SK-N-SH treated with all-trans-retinoic acid at 6 μM for 48 hours (cell line): ENCODE measurements around the gene CTBP2.

Source experiments
- ATAC-seq: fragments of 200-7000 bp; cut with Tn5 transposase; 3 replicates; pipeline ENCODE4 v1.9.1; 2020; ENCODE audit warnings: mild to moderate bottlenecking, moderate library complexity
- ARNTL ChIP-seq: fragments of 450-650 bp; formaldehyde crosslinking; IDR thresholded peaks from 2 replicates; pipeline ENCODE4 v1.5.0; 2020; ENCODE audit warnings: low read depth, mild to moderate bottlenecking, moderate library complexity, borderline replicate concordance
- BACH2 ChIP-seq: fragments of 250-450 bp; sonication (Bioruptor Pico); IDR thresholded peaks from 2 replicates; pipeline ENCODE4 v1.9.0; 2021; ENCODE audit warnings: mild to moderate bottlenecking, borderline replicate concordance
- ESRRG ChIP-seq: fragments of 250-450 bp; sonication (Bioruptor Pico); IDR thresholded peaks from 2 replicates; pipeline ENCODE4 v1.6.1; 2021; ENCODE audit warnings: mild to moderate bottlenecking
- GLIS3 ChIP-seq: fragments of 250-450 bp; sonication (Bioruptor Pico); IDR thresholded peaks from 2 replicates; pipeline ENCODE4 v1.5.0; 2020; ENCODE audit warnings: mild to moderate bottlenecking, moderate library complexity
- ISL1 ChIP-seq: fragments of 250-450 bp; sonication (Bioruptor Pico); IDR thresholded peaks from 2 replicates; pipeline ENCODE4 v2.1.2; 2022; ENCODE audit warnings: mild to moderate bottlenecking, moderate library complexity
- OSR1 ChIP-seq: fragments of 250-450 bp; sonication (Bioruptor Pico); IDR thresholded peaks from 2 replicates; pipeline ENCODE4 v1.8.0; 2022; ENCODE audit warnings: moderate library complexity, mild to moderate bottlenecking, inconsistent platforms
- PPARA ChIP-seq: fragments of 250-450 bp; sonication (Bioruptor Pico); IDR thresholded peaks from 2 replicates; pipeline ENCODE4 v1.5.0; 2020; ENCODE audit warnings: mild to moderate bottlenecking, borderline replicate concordance
- RARB ChIP-seq: fragments of 250-450 bp; sonication (Bioruptor Pico); IDR thresholded peaks from 2 replicates; pipeline ENCODE4 v1.8.0; 2021; ENCODE audit warnings: mild to moderate bottlenecking, moderate library complexity
- SNAI2 ChIP-seq: fragments of 250-450 bp; sonication (Bioruptor Pico); IDR thresholded peaks from 2 replicates; pipeline ENCODE4 v1.5.0; 2020; ENCODE audit warnings: mild to moderate bottlenecking, moderate library complexity
- TCF4 ChIP-seq: fragments of 250-450 bp; sonication (Bioruptor Pico); IDR thresholded peaks from 2 replicates; pipeline ENCODE4 v1.8.0; 2021; ENCODE audit warnings: mild to moderate bottlenecking, moderate library complexity, borderline replicate concordance
- TOX ChIP-seq: fragments of 250-450 bp; sonication (Bioruptor Pico); IDR thresholded peaks from 2 replicates; pipeline ENCODE4 v1.8.0; 2021; ENCODE audit warnings: mild to moderate bottlenecking, moderate library complexity, borderline replicate concordance
- ZC3H10 ChIP-seq: fragments of 250-450 bp; sonication (Bioruptor Pico); IDR thresholded peaks from 2 replicates; pipeline ENCODE4 v1.5.1; 2021; ENCODE audit warnings: mild to moderate bottlenecking, moderate library complexity
- ZNF565 ChIP-seq: fragments of 450-650 bp; formaldehyde crosslinking; conservative IDR thresholded peaks from 2 replicates; pipeline ENCODE4 v1.5.0; 2020; ENCODE audit warnings: low read depth, mild to moderate bottlenecking, moderate library complexity
- ZNF70 ChIP-seq: fragments of 450-650 bp; formaldehyde crosslinking; IDR thresholded peaks from 2 replicates; pipeline ENCODE4 v1.5.0; 2020; ENCODE audit warnings: mild to moderate bottlenecking, moderate library complexity
- ZNF8 ChIP-seq: fragments of 450-650 bp; formaldehyde crosslinking; IDR thresholded peaks from 2 replicates; pipeline ENCODE4 v1.5.0; 2020; ENCODE audit warnings: mild to moderate bottlenecking, moderate library complexity
- TF ChIP-seq, protein P1 (sequence below): fragments of 250-450 bp; sonication (Bioruptor Pico); IDR thresholded peaks from 2 replicates; pipeline ENCODE4 v1.5.1; 2021; ENCODE audit warnings: mild to moderate bottlenecking, moderate library complexity
- TF ChIP-seq, protein P2 (sequence below): fragments of 250-450 bp; sonication (Bioruptor Pico); IDR thresholded peaks from 2 replicates; pipeline ENCODE4 v1.5.0; 2020; ENCODE audit warnings: mild to moderate bottlenecking, moderate library complexity
- TF ChIP-seq, protein P3 (sequence below): fragments of 250-450 bp; sonication (Bioruptor Pico); IDR thresholded peaks from 2 replicates; pipeline ENCODE4 v1.5.1; 2020; ENCODE audit warnings: low read depth, mild to moderate bottlenecking, moderate library complexity
- TF ChIP-seq, protein P4 (sequence below): fragments of 250-450 bp; sonication (Bioruptor Pico); IDR thresholded peaks from 2 replicates; pipeline ENCODE4 v1.8.0; 2021; ENCODE audit warnings: low read depth, mild to moderate bottlenecking, moderate library complexity, borderline replicate concordance
- TF ChIP-seq, protein P5 (sequence below): fragments of 250-450 bp; sonication (Bioruptor Pico); IDR thresholded peaks from 2 replicates; pipeline ENCODE4 v1.8.0; 2020; ENCODE audit warnings: mild to moderate bottlenecking, moderate library complexity, borderline replicate concordance

CTBP2 gene

DNA sequence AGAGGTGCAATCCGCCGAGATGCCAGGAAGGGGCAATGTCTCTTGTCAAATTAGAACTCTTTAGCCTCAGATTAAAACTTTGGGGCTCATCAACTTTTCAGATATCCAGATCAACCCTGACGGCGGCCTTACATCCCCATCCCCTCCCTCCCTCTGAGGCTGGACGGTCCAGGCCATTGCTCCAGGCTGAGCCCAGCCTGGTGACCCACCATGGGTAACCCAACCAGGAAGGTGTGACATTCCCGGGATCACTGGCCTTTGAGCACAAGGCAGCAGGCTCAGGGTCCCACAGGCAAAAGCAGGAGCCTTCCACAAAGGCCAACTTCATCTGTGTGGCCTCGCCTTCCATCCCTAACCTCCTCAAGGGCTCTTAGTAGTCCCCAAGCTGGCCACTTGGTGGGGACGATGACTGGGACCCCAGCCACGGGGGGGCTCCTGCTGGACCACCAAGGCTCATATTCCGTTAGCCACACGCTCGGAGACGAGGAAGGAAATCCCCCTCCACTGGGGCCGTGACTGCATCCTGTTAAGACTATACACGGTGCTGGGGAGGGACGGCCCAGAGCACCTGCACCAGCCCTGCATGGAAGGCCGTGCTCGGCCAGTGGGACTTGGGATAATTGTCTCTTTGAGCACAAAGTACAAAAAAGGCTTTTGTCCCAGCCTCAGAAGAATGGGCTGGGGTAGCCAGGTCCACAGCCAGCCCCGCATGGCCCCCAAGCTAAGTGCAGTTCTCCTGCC, 155.6 kb downstream of the CTBP2 start (continued):
- TF ChIP-seq, protein P1, sequence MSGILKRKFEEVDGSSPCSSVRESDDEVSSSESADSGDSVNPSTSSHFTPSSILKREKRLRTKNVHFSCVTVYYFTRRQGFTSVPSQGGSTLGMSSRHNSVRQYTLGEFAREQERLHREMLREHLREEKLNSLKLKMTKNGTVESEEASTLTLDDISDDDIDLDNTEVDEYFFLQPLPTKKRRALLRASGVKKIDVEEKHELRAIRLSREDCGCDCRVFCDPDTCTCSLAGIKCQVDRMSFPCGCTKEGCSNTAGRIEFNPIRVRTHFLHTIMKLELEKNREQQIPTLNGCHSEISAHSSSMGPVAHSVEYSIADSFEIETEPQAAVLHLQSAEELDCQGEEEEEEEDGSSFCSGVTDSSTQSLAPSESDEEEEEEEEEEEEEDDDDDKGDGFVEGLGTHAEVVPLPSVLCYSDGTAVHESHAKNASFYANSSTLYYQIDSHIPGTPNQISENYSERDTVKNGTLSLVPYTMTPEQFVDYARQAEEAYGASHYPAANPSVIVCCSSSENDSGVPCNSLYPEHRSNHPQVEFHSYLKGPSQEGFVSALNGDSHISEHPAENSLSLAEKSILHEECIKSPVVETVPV (CRISPR knock-in tag): no peak
- TF ChIP-seq TCF4 (CRISPR knock-in tag) (no peak), OSR1 (CRISPR knock-in tag) (no peak)

DNA sequence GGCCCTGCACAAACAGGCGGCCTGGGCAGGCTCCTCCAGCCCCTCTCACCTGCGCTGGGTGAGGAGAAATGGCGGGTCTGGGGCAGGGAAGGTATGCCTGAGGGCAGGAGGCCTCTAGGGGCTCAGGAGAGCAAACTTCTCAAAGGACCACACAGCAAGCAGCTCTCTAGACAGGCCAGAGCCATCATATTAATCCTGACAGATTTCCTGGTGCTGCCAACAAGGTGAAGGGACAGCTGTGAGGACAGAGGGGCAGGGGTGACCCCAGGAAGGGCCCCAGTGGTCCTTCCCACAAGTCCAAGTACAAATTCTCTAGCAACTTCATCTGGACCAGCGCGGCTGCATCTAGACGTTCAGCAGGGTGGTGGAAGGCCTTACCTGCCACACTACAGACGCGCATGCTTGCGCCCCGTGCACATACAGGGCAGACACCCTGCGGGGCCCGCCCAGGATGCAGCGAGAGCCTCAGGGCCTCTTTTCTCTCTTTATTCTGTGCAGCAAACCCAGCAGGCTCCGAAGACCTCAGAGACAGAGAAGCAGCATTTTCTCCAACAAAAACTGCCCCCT, 156.4 kb downstream of the CTBP2 start:
- TF ChIP-seq ZNF8 (CRISPR knock-in tag) (no peak), ARNTL (CRISPR knock-in tag) (no peak), PPARA (CRISPR knock-in tag) (no peak), BACH2 (CRISPR knock-in tag) (no peak), TCF4 (CRISPR knock-in tag) (no peak), RARB (no peak), ZNF70 (no peak), ISL1 (CRISPR knock-in tag) (no peak), GLIS3 (no peak), ESRRG (CRISPR knock-in tag) (no peak), ZC3H10 (CRISPR knock-in tag) (no peak), TOX (no peak)
- TF ChIP-seq, protein P2, sequence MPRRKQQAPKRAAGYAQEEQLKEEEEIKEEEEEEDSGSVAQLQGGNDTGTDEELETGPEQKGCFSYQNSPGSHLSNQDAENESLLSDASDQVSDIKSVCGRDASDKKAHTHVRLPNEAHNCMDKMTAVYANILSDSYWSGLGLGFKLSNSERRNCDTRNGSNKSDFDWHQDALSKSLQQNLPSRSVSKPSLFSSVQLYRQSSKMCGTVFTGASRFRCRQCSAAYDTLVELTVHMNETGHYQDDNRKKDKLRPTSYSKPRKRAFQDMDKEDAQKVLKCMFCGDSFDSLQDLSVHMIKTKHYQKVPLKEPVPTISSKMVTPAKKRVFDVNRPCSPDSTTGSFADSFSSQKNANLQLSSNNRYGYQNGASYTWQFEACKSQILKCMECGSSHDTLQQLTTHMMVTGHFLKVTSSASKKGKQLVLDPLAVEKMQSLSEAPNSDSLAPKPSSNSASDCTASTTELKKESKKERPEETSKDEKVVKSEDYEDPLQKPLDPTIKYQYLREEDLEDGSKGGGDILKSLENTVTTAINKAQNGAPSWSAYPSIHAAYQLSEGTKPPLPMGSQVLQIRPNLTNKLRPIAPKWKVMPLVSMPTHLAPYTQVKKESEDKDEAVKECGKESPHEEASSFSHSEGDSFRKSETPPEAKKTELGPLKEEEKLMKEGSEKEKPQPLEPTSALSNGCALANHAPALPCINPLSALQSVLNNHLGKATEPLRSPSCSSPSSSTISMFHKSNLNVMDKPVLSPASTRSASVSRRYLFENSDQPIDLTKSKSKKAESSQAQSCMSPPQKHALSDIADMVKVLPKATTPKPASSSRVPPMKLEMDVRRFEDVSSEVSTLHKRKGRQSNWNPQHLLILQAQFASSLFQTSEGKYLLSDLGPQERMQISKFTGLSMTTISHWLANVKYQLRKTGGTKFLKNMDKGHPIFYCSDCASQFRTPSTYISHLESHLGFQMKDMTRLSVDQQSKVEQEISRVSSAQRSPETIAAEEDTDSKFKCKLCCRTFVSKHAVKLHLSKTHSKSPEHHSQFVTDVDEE: no peak
- TF ChIP-seq, protein P1 (CRISPR knock-in tag): no peak
- TF ChIP-seq, protein P3, sequence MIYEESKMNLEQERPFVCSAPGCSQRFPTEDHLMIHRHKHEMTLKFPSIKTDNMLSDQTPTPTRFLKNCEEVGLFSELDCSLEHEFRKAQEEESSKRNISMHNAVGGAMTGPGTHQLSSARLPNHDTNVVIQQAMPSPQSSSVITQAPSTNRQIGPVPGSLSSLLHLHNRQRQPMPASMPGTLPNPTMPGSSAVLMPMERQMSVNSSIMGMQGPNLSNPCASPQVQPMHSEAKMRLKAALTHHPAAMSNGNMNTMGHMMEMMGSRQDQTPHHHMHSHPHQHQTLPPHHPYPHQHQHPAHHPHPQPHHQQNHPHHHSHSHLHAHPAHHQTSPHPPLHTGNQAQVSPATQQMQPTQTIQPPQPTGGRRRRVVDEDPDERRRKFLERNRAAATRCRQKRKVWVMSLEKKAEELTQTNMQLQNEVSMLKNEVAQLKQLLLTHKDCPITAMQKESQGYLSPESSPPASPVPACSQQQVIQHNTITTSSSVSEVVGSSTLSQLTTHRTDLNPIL (CRISPR knock-in tag): no peak
- TF ChIP-seq, protein P4, sequence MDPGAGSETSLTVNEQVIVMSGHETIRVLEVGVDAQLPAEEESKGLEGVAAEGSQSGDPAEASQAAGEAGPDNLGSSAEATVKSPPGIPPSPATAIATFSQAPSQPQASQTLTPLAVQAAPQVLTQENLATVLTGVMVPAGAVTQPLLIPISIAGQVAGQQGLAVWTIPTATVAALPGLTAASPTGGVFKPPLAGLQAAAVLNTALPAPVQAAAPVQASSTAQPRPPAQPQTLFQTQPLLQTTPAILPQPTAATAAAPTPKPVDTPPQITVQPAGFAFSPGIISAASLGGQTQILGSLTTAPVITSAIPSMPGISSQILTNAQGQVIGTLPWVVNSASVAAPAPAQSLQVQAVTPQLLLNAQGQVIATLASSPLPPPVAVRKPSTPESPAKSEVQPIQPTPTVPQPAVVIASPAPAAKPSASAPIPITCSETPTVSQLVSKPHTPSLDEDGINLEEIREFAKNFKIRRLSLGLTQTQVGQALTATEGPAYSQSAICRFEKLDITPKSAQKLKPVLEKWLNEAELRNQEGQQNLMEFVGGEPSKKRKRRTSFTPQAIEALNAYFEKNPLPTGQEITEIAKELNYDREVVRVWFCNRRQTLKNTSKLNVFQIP (CRISPR knock-in tag): no peak
- TF ChIP-seq, all 23 proteins: peak for 0
- no peak for ATAC-seq

DNA sequence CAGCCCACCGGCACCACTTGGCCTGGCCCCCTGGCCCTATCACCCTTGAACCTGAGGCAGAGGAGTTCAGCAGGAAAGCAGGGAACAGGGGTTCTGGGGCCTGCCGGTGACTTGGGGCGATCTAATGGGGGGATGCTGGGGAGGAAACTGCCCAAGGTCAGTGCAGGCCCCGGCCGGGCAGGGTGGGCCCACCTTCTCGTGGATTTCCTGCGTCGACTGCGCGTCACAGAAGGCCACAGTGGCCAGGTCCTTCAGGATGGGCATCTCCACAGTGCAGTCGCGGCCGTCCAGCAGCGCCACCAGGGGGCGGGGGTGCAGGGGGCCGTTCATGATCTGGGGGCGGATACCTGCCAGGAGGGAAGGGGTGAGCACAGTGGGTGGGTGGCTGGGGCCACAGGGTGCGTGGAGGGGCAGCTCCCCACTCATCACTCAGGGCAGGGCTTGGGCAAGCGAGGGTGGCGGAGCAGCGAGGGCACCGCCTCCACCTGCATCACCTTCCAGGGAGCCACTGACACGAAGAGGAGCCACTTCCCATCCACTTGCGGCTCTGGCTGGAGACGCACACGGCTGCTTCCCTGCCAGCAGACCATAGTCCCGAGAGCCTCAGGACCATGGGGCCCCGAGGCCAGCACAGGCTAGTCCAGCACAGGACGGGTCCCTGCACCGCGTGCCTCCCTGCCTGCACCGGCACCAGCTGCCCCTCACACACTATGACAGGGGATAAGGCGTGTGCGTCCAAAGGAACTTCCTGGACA, 157.0 kb downstream of the CTBP2 start:
- no peak for ATAC-seq

More for the DNA sequence above, 157.0 kb downstream of the CTBP2 start:
- TF ChIP-seq ISL1 (CRISPR knock-in tag) (no peak), TCF4 (CRISPR knock-in tag) (no peak), ZNF70 (no peak), ESRRG (CRISPR knock-in tag) (no peak), OSR1 (CRISPR knock-in tag) (no peak), SNAI2 (no peak), PPARA (CRISPR knock-in tag) (no peak), ZNF565 (CRISPR knock-in tag) (no peak), BACH2 (CRISPR knock-in tag) (no peak), ZC3H10 (CRISPR knock-in tag) (no peak)
- TF ChIP-seq, protein P5, sequence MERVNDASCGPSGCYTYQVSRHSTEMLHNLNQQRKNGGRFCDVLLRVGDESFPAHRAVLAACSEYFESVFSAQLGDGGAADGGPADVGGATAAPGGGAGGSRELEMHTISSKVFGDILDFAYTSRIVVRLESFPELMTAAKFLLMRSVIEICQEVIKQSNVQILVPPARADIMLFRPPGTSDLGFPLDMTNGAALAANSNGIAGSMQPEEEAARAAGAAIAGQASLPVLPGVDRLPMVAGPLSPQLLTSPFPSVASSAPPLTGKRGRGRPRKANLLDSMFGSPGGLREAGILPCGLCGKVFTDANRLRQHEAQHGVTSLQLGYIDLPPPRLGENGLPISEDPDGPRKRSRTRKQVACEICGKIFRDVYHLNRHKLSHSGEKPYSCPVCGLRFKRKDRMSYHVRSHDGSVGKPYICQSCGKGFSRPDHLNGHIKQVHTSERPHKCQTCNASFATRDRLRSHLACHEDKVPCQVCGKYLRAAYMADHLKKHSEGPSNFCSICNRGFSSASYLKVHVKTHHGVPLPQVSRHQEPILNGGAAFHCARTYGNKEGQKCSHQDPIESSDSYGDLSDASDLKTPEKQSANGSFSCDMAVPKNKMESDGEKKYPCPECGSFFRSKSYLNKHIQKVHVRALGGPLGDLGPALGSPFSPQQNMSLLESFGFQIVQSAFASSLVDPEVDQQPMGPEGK: no peak
- TF ChIP-seq, protein P1 (CRISPR knock-in tag): no peak
- TF ChIP-seq, protein P4 (CRISPR knock-in tag): no peak
